ENCODE data around the gene EPB41L2.

EPB41L2 gene

GRCh38 chr6:130794738-130795137 is 268.3 kb downstream of the EPB41L2 start:
- no peak for TF ChIP-seq CTCF (IDR thresholded peaks at IDR 0.05; ENCODE audit: borderline replicate concordance, insufficient read depth, low read depth, low read length)
- H3K4me3 ChIP-seq (ENCODE audit: low read depth, low read length): no peak overlapping the region

GRCh38 chr6:130794010-130794697 is 268.9 kb downstream of the EPB41L2 start:
- TF ChIP-seq CTCF (IDR thresholded peaks at IDR 0.05; ENCODE audit: borderline replicate concordance, insufficient read depth, low read depth, low read length): no peak

More at GRCh38 chr6:130794010-130794697, 268.9 kb downstream of the EPB41L2 start:
- H3K4me3 ChIP-seq (ENCODE audit: low read depth, low read length): no peak overlapping the region

Measured in GM12875 (cell line).